Measurements from ENCODE around the gene AMOTL1.

Gene AMOTL1

DNA sequence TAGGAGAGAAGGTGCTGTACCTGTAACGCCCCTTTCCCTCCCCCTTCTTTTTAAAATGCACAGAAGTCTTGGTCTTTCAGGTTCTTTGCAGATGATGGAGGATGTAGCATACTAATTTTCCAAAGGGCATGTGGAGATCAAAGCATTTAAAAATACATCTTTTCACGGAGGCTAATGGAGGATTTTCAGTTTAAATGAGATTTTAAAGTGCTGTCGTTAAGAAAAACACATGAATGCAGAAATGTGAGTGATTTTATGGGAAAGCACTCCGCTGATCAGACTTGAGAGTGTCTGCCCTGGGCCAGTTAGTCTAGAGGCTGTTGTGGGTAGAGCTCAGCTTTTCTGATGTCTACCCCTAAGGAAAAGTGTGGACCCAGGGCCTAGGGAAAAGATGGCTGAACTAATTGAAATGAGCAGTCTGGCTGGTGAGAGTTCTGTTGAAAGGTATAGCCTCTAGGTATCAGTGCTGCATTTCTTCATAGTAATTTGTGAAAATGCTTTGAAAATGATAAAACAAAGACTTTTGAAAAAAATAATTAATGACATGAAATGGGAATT, 2.5 kb downstream of the AMOTL1 start:
- no peak overlapping the region for H3K14ac ChIP-seq (ENCODE audit: low read length in 2 of 2)
- peak overlapping the region; percentile 48 for H3K4me2 ChIP-seq (ENCODE audit: low read length, poor library complexity, severe bottlenecking)
- no peak overlapping the region for H4K8ac ChIP-seq (ENCODE audit: low read length)
- no peak for DNase-seq
- no peak overlapping the region for H2AFZ ChIP-seq (ENCODE audit: low read depth, low read length)
- H2AK5ac ChIP-seq (ENCODE audit: low read length, severe bottlenecking): no peak overlapping the region
- H2BK120ac ChIP-seq (ENCODE audit: low read depth, low read length): no peak overlapping the region
- no peaks in the 10 kb centered on the region for H3K36me3 ChIP-seq (ENCODE audit: control insufficient read depth in 1 of 2, insufficient read depth in 2 of 2, low read depth in 1 of 2, low read length in 2 of 2)
- no peak overlapping the region for H3K4ac ChIP-seq (ENCODE audit: low read depth in 1 of 2, low read length in 2 of 2)
- H3K9ac ChIP-seq (ENCODE audit: low read length): peak overlapping the region; percentile 94
- no peak overlapping the region for H2BK5ac ChIP-seq (ENCODE audit: low read depth, low read length, poor library complexity, severe bottlenecking)
- peak overlapping the region in 1 of 2 experiments; percentile 93 for H3K4me3 ChIP-seq (ENCODE audit: insufficient read depth in 1 of 2, low read depth in 1 of 2, low read length in 2 of 2)
- H3K18ac ChIP-seq (ENCODE audit: low read depth in 1 of 2, low read length in 2 of 2): no peak overlapping the region
- no peak overlapping the region for H3K23ac ChIP-seq (ENCODE audit: low read length in 2 of 2)
- H3K27ac ChIP-seq (ENCODE audit: low read length, poor library complexity, severe bottlenecking): no peak overlapping the region
- H3K4me1 ChIP-seq (ENCODE audit: control insufficient read depth, insufficient read depth, low read depth, low read length): peaks cover 11% of the 10 kb centered on the region
- H4K91ac ChIP-seq (ENCODE audit: low read length): no peak overlapping the region
- no peaks in the 10 kb centered on the region for H3K27me3 ChIP-seq (ENCODE audit: control insufficient read depth in 1 of 2, insufficient read depth in 1 of 2, low read length in 2 of 2)
- no peaks in the 10 kb centered on the region for H3K79me1 ChIP-seq (replicated peaks; ENCODE audit: low read length, poor library complexity, severe bottlenecking)
- WGBS: 27% methylated on average over 3 of the region's 4 CpGs
- no peaks in the 10 kb centered on the region for H3K9me3 ChIP-seq (ENCODE audit: control insufficient read depth, low read length)
- no peak overlapping the region for H2BK12ac ChIP-seq (ENCODE audit: low read length in 2 of 2)
- no peak overlapping the region for H2BK15ac ChIP-seq (ENCODE audit: low read depth, poor library complexity, severe bottlenecking)

DNA sequence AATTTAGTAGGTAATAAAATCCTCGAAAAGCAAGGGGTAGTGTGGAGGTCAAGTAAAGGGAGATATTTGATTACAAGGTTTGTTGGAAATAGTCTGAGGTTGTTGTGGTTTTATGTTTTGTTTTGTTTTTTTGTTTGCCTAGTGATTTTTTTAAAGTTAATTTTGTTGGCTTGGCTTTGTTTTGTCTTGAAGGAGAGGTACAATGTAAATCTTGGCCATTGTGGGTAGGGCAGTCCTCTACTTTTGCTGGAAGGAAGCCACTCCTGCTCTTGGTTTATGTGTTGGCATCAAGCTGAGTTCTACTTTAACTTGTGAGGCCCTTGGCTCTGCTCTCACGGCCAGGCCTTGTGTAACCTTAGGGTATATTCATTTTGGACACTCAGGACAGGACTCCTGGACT, 3.2 kb downstream of the AMOTL1 start:
- 76% methylated on average over 2 of the region's 2 CpGs for WGBS
- H4K91ac ChIP-seq (ENCODE audit: low read length): no peak overlapping the region

DNA sequence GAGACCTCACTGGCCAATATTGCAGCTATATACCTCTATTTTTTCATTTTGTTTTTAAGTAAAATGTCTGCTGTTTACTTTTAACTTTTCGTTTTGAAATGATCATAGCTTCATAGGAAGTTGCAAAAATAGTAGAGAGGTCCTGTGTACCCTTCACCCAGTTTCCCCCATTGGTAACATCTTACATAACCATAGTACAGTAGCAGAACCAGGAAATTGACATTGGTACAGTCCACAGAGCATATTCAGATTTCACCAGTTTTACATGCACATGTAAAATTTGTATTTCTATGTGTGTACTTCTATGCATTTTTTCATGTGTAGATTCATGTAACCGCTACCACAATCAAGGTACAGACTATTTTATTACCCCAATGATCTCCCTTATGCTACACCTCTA, 3.8 kb downstream of the AMOTL1 start:
- Histone ChIP-seq H3K4ac (ENCODE audit: low read depth in 1 of 2, low read length in 2 of 2) (no peak overlapping the region), H3K4me1 (ENCODE audit: control insufficient read depth, insufficient read depth, low read depth, low read length) (peaks cover 12% of the 10 kb centered on the region), H3K27ac (ENCODE audit: low read length, poor library complexity, severe bottlenecking) (no peak overlapping the region), H4K91ac (ENCODE audit: low read length) (no peak overlapping the region), H3K9me3 (ENCODE audit: control insufficient read depth, low read length) (no peaks in the 10 kb centered on the region), H2BK5ac (ENCODE audit: low read depth, low read length, poor library complexity, severe bottlenecking) (no peak overlapping the region), H3K79me1 (replicated peaks; ENCODE audit: low read length, poor library complexity, severe bottlenecking) (no peaks in the 10 kb centered on the region), H2BK15ac (ENCODE audit: low read depth, poor library complexity, severe bottlenecking) (no peak overlapping the region), H2AK5ac (ENCODE audit: low read length, severe bottlenecking) (no peak overlapping the region), H3K27me3 (ENCODE audit: control insufficient read depth in 1 of 2, insufficient read depth in 1 of 2, low read length in 2 of 2) (no peaks in the 10 kb centered on the region), H3K4me2 (ENCODE audit: low read length, poor library complexity, severe bottlenecking) (no peak overlapping the region), H3K14ac (ENCODE audit: low read length in 2 of 2) (no peak overlapping the region), H4K8ac (ENCODE audit: low read length) (no peak overlapping the region), H2AFZ (ENCODE audit: low read depth, low read length) (no peak overlapping the region), H3K4me3 (ENCODE audit: insufficient read depth in 1 of 2, low read depth in 1 of 2, low read length in 2 of 2) (no peak overlapping the region), H2BK120ac (ENCODE audit: low read depth, low read length) (no peak overlapping the region), H2BK12ac (ENCODE audit: low read length in 2 of 2) (no peak overlapping the region), H3K9ac (ENCODE audit: low read length) (no peak overlapping the region), H3K23ac (ENCODE audit: low read length in 2 of 2) (no peak overlapping the region), H3K18ac (ENCODE audit: low read depth in 1 of 2, low read length in 2 of 2) (no peak overlapping the region), H3K36me3 (ENCODE audit: control insufficient read depth in 1 of 2, insufficient read depth in 2 of 2, low read depth in 1 of 2, low read length in 2 of 2) (no peaks in the 10 kb centered on the region)
- WGBS: 100% methylated on average over 2 of the region's 2 CpGs
- DNase-seq: no peak

More for the DNA sequence above, 3.2 kb downstream of the AMOTL1 start:
- no peak for DNase-seq
- Histone ChIP-seq H2BK15ac (ENCODE audit: low read depth, poor library complexity, severe bottlenecking) (no peak overlapping the region), H3K4ac (ENCODE audit: low read depth in 1 of 2, low read length in 2 of 2) (no peak overlapping the region), H3K36me3 (ENCODE audit: control insufficient read depth in 1 of 2, insufficient read depth in 2 of 2, low read depth in 1 of 2, low read length in 2 of 2) (no peaks in the 10 kb centered on the region), H3K23ac (ENCODE audit: low read length in 2 of 2) (no peak overlapping the region), H3K9ac (ENCODE audit: low read length) (no peak overlapping the region), H3K18ac (ENCODE audit: low read depth in 1 of 2, low read length in 2 of 2) (no peak overlapping the region), H3K4me2 (ENCODE audit: low read length, poor library complexity, severe bottlenecking) (no peak overlapping the region), H3K79me1 (replicated peaks; ENCODE audit: low read length, poor library complexity, severe bottlenecking) (no peaks in the 10 kb centered on the region), H3K27me3 (ENCODE audit: control insufficient read depth in 1 of 2, insufficient read depth in 1 of 2, low read length in 2 of 2) (no peaks in the 10 kb centered on the region), H3K9me3 (ENCODE audit: control insufficient read depth, low read length) (no peaks in the 10 kb centered on the region), H2BK5ac (ENCODE audit: low read depth, low read length, poor library complexity, severe bottlenecking) (no peak overlapping the region), H2AFZ (ENCODE audit: low read depth, low read length) (no peak overlapping the region), H2AK5ac (ENCODE audit: low read length, severe bottlenecking) (no peak overlapping the region), H2BK12ac (ENCODE audit: low read length in 2 of 2) (no peak overlapping the region), H3K14ac (ENCODE audit: low read length in 2 of 2) (no peak overlapping the region), H2BK120ac (ENCODE audit: low read depth, low read length) (no peak overlapping the region), H4K8ac (ENCODE audit: low read length) (no peak overlapping the region), H3K27ac (ENCODE audit: low read length, poor library complexity, severe bottlenecking) (no peak overlapping the region), H3K4me3 (ENCODE audit: insufficient read depth in 1 of 2, low read depth in 1 of 2, low read length in 2 of 2) (no peak overlapping the region), H3K4me1 (ENCODE audit: control insufficient read depth, insufficient read depth, low read depth, low read length) (peaks cover 12% of the 10 kb centered on the region)

DNA sequence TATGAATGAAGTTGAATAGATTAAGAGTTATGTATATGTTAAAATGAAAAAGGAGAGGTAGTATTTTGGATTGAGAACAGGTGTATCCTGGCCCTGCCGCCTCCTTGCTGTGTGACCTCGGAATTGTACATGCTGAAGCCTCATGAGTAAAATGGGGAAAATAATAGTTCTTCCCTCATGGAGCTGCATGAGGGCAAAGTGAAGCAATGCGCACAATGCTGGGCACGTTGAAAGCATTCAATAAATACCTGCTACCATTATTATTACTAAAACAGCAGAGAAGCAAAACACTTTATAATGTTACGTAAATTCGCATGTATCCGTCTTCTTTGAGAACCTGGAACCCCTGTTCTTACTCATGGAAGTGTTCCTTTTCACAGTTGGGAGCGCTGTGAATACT, 5.7 kb downstream of the AMOTL1 start:
- H3K4me3 ChIP-seq (ENCODE audit: insufficient read depth in 1 of 2, low read depth in 1 of 2, low read length in 2 of 2): no peak overlapping the region
- no peak overlapping the region for H3K4me2 ChIP-seq (ENCODE audit: low read length, poor library complexity, severe bottlenecking)
- H3K36me3 ChIP-seq (ENCODE audit: control insufficient read depth in 1 of 2, insufficient read depth in 2 of 2, low read depth in 1 of 2, low read length in 2 of 2): no peaks in the 10 kb centered on the region
- H3K9me3 ChIP-seq (ENCODE audit: control insufficient read depth, low read length): no peaks in the 10 kb centered on the region
- H2BK5ac ChIP-seq (ENCODE audit: low read depth, low read length, poor library complexity, severe bottlenecking): no peak overlapping the region
- H3K23ac ChIP-seq (ENCODE audit: low read length in 2 of 2): no peak overlapping the region
- no peak overlapping the region for H2BK12ac ChIP-seq (ENCODE audit: low read length in 2 of 2)
- H2AFZ ChIP-seq (ENCODE audit: low read depth, low read length): no peak overlapping the region
- H2AK5ac ChIP-seq (ENCODE audit: low read length, severe bottlenecking): no peak overlapping the region
- H2BK15ac ChIP-seq (ENCODE audit: low read depth, poor library complexity, severe bottlenecking): no peak overlapping the region
- H4K8ac ChIP-seq (ENCODE audit: low read length): no peak overlapping the region
- no peak overlapping the region for H3K14ac ChIP-seq (ENCODE audit: low read length in 2 of 2)
- H3K27me3 ChIP-seq (ENCODE audit: control insufficient read depth in 1 of 2, insufficient read depth in 1 of 2, low read length in 2 of 2): no peaks in the 10 kb centered on the region
- H3K9ac ChIP-seq (ENCODE audit: low read length): no peak overlapping the region
- DNase-seq: no peak
- no peak overlapping the region for H4K91ac ChIP-seq (ENCODE audit: low read length)
- H2BK120ac ChIP-seq (ENCODE audit: low read depth, low read length): no peak overlapping the region
- no peak overlapping the region for H3K18ac ChIP-seq (ENCODE audit: low read depth in 1 of 2, low read length in 2 of 2)
- no peak overlapping the region for H3K4ac ChIP-seq (ENCODE audit: low read depth in 1 of 2, low read length in 2 of 2)
- H3K79me1 ChIP-seq (replicated peaks; ENCODE audit: low read length, poor library complexity, severe bottlenecking): no peaks in the 10 kb centered on the region
- no peak overlapping the region for H3K27ac ChIP-seq (ENCODE audit: low read length, poor library complexity, severe bottlenecking)
- H3K4me1 ChIP-seq (ENCODE audit: control insufficient read depth, insufficient read depth, low read depth, low read length): peaks cover 6% of the 10 kb centered on the region
- 98% methylated on average over 7 of the region's 8 CpGs for WGBS
